ENCODE results near the gene CCDC180.

CCDC180 gene

DNA sequence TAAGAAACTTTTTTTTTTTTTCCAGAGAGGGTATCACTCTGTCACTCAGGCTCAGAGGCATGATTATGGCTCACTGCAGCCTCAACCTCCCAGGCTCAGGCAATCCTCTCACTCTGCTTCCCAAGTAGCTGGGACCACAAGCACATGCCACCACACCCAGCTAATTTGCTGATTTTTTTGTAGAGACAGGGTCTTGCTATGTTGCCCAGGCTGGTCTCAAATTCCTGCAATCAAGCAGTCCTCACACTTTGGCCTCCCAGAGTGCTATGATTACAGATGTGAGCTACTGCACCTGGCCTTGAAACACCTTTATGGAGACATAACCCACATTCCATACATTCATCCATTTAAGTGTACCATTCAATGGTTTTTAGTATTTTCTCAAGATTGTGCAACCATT lies 23.7 kb upstream of the CCDC180 start:
- no peak for TF ChIP-seq CTCF (IDR thresholded peaks at IDR 0.05; ENCODE audit: extremely low read depth, missing control alignments)
- no peak for DNase-seq (ENCODE audit: low spot score)

GRCh38 chr9:97284798-97285197 lies 22.7 kb upstream of the CCDC180 start:
- no peak for DNase-seq (ENCODE audit: low spot score)
- no peak for TF ChIP-seq CTCF (IDR thresholded peaks at IDR 0.05; ENCODE audit: extremely low read depth, missing control alignments)

DNA sequence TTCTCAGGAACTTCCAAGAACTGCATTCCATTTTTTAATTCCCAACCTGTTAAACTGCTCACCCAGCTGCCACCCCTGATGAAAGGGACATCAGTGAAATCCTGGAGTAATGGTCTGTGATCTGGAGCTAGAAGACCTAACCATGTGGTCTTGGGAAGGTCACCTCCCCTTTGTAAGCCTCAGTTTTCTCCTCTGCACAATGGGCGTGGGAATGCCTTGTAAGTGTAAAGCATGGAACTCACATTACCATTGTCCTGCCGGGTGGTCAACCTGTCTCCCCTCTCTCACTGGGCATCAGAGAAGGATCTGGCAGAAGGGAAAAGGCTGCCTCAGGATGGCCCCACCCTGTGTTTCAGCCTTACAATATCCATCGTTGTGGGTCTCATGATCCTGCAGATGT lies 15.3 kb upstream of the CCDC180 start:
- no peak for TF ChIP-seq CTCF (IDR thresholded peaks at IDR 0.05; ENCODE audit: extremely low read depth, missing control alignments)
- no peak for DNase-seq (ENCODE audit: low spot score)

GRCh38 chr9:97293207-97293721 lies 14.2 kb upstream of the CCDC180 start:
- no peak for TF ChIP-seq CTCF (IDR thresholded peaks at IDR 0.05; ENCODE audit: extremely low read depth, missing control alignments)
- DNase-seq (ENCODE audit: low spot score): no peak

DNA sequence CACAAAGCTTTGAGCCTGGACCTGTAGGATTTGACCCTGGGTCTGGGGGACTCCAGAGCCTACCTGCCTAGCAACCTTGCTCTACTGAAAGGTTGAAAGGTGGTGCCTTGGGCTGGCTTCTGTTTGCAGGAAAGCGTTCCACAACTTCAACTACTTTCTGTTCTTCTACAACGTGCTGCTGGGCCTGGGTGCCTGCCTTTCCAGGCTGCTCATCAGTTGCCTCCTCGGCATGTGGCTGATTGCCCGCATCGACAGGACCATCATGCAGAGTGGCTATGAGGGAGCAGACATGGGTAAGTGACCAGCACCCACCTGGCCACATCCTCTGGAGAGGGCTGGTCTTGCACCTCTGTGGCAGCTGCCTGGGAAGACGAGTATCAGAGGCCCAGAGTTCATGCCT lies 13.6 kb upstream of the CCDC180 start:
- no peak for DNase-seq (ENCODE audit: low spot score)
- no peak for TF ChIP-seq CTCF (IDR thresholded peaks at IDR 0.05; ENCODE audit: extremely low read depth, missing control alignments)

GRCh38 chr9:97297889-97298288 lies 9.6 kb upstream of the CCDC180 start:
- TF ChIP-seq CTCF (IDR thresholded peaks at IDR 0.05; ENCODE audit: extremely low read depth, missing control alignments): no peak
- no peak for DNase-seq (ENCODE audit: low spot score)

GRCh38 chr9:97299809-97300414 lies 7.5 kb upstream of the CCDC180 start:
- no peak for TF ChIP-seq CTCF (IDR thresholded peaks at IDR 0.05; ENCODE audit: extremely low read depth, missing control alignments)

More at GRCh38 chr9:97299809-97300414, 7.5 kb upstream of the CCDC180 start:
- peak; percentile 53 for DNase-seq (ENCODE audit: low spot score)
